Skeletal muscle satellite cell (primary cell): ENCODE results near the gene RPUSD1.
"Not testable (repeated sequence)": the region's sequence is repeated elsewhere in the genome, so short reads cannot be mapped to it uniquely, and the experiment has no call there.

Experiments used
- H3K27me3 ChIP-seq: 2 replicates; pipeline ENCODE4 v1.7.0; 2013; ENCODE audit warnings: low read length; ENCODE audit not compliant: control insufficient read depth, insufficient read depth
- H3K36me3 ChIP-seq: 2 replicates; pipeline ENCODE4 v1.7.0; 2013; ENCODE audit warnings: mild to moderate bottlenecking, control low read depth, low read length; ENCODE audit not compliant: insufficient read depth
- H3K4me1 ChIP-seq: 2 replicates; pipeline ENCODE4 v1.7.0; 2013; ENCODE audit warnings: low read length; ENCODE audit not compliant: control insufficient read depth, insufficient read depth
- H3K4me2 ChIP-seq: 2 replicates; pipeline ENCODE4 v1.7.0; 2013; ENCODE audit warnings: mild to moderate bottlenecking, low read length
- H3K4me3 ChIP-seq: 2 replicates; pipeline ENCODE4 v1.7.0; 2013; ENCODE audit warnings: low read length
- H3K9ac ChIP-seq: 2 replicates; pipeline ENCODE4 v1.7.0; 2013; ENCODE audit warnings: mild to moderate bottlenecking, low read depth, low read length, moderate library complexity
- H3K9me3 ChIP-seq: replicated peaks from 2 replicates; pipeline ENCODE4 v1.7.0; 2013; ENCODE audit warnings: mild to moderate bottlenecking, control low read depth, low read length

Gene RPUSD1

DNA sequence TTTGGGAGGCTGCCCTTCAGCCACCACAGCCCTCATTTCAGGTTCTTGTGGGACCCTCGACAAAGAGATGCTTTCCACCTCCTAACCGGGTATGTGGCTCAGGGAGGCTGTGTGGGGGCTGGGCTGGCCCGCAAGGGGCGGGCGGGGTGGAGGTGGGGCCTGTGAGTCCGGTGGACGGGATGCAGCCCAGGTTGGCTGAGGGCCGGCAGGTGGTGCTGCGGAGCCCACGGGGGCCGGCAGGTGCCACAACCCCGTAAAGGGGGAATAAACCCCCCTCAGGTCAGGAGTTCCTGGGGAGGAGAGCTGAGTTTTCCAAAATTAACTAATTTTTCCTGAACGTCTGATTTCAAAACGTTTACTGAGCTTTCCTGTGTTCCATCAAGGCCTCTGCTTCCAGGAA lies 42.4 kb downstream of the RPUSD1 start:
- H3K9me3 ChIP-seq, result no peaks in the 10 kb centered on the region
- no peak overlapping the region for H3K9ac ChIP-seq
- H3K4me2 ChIP-seq, result no peak overlapping the region
- no peak overlapping the region for H3K4me3 ChIP-seq
- peaks cover 4% of the 10 kb centered on the region for H3K4me1 ChIP-seq
- H3K36me3 ChIP-seq, result no peaks in the 10 kb centered on the region
- H3K27me3 ChIP-seq, result peaks cover 4% of the 10 kb centered on the region

- peaks cover 11% of the 10 kb centered on the region for H3K4me1 ChIP-seq
- H3K9ac ChIP-seq, result no peak overlapping the region
- H3K9me3 ChIP-seq, result no peaks in the 10 kb centered on the region
- no peaks in the 10 kb centered on the region for H3K36me3 ChIP-seq
- no peak overlapping the region for H3K4me2 ChIP-seq
- H3K4me3 ChIP-seq, result no peak overlapping the region
- H3K27me3 ChIP-seq, result no peaks in the 10 kb centered on the region
These were observed 44.2 kb downstream of the RPUSD1 start for GRCh38 chr16:743794-744500.

DNA sequence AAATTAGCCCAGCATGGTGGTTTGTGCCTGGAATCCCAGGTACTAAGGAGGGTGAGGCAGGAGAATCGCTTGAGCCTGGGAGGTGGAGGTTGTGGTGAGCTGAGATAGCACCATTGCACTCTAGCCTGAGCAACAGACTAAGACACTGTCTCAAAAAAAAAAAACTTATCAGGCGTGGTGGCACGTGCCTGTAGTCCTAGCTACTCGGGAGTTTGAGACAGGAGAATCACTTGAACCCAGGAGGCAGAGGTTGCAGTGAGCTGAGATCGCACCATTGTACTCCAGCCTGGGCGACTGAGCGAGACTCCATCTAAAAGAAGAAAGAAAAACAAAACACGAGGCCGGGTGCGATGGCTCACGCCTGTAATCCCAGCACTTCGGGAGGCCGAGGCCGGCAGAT lies 45.3 kb downstream of the RPUSD1 start:
- peaks cover 11% of the 10 kb centered on the region for H3K4me1 ChIP-seq
- not testable (repeated sequence) for H3K9me3 ChIP-seq, H3K36me3 ChIP-seq, H3K27me3 ChIP-seq, H3K9ac ChIP-seq, H3K4me3 ChIP-seq, H3K4me2 ChIP-seq

DNA sequence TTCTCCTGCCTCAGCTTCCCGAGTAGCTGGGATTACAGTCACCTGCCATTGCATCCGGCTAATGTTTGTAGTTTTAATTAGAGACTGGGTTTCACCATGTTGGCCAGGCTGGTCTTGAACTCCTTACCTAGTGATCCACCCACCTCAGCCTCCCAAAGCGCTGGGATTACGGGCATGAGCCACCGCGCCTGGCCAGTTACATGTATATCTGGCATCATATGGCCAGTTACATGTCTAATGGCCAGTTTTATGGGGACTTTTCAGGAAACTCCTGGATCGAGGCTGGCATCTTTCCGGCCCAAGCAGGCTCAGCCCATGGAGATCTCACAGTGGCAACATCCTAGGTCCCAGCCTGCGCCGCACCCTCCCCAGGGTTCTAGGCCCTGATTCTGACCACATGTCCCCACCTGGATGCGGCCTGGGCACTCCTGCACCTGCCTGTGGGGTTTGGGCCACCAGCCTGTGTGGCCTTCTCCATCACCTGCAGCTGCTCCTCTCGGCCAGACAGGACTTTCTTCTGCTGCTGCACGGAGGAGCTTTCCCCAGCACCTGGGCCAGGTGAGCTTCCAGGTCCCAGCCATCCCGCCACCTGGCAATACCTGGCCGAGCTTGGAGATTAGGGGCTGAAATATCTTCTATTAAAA lies 46.1 kb downstream of the RPUSD1 start:
- Histone ChIP-seq H3K9me3 (no peaks in the 10 kb centered on the region), H3K4me1 (peaks cover 11% of the 10 kb centered on the region), H3K4me2 (no peak overlapping the region), H3K9ac (no peak overlapping the region), H3K4me3 (no peak overlapping the region), H3K36me3 (peaks cover 9% of the 10 kb centered on the region), H3K27me3 (no peaks in the 10 kb centered on the region)

- H3K36me3 ChIP-seq, result peaks cover 15% of the 10 kb centered on the region
- H3K4me1 ChIP-seq, result peaks cover 11% of the 10 kb centered on the region
- H3K9ac ChIP-seq, result peak within 1 kb of the TSS; percentile 96
- H3K27me3 ChIP-seq, result no peaks in the 10 kb centered on the region
- peak within 1 kb of the TSS; percentile 91 for H3K4me2 ChIP-seq
- H3K4me3 ChIP-seq, result peak within 1 kb of the TSS; percentile 98
- H3K9me3 ChIP-seq, result no peaks in the 10 kb centered on the region
These were observed 47.2 kb downstream of the RPUSD1 start, which contains the start of gene CIAO3 for GRCh38 chr16:740764-741505. Gene CIAO3, minus strand, starts transcription at chr16:740997. Its CDS starts 12 bp downstream, at chr16:740985.

DNA sequence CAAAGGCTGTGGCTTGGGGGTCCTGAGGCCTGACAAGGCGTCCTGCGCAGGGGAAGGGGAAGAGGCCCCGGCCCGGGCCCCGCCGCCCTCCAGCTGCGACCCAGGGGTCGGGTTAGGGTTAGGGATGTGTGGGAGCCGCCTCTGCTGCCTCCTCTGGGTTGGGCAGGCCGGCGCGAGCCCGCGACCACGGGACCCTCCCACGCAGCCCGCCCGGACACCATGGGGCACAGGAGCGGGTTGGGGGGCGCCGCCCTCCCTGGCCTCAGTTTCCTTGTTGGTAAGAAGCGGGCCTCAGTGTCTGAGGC lies 47.8 kb downstream of the RPUSD1 start:
- Histone ChIP-seq H3K4me1 (peaks cover 11% of the 10 kb centered on the region), H3K9ac (peak overlapping the region; percentile 96), H3K27me3 (no peaks in the 10 kb centered on the region), H3K4me2 (peak overlapping the region; percentile 91), H3K9me3 (no peaks in the 10 kb centered on the region), H3K36me3 (peaks cover 15% of the 10 kb centered on the region), H3K4me3 (peak overlapping the region; percentile 98)

DNA sequence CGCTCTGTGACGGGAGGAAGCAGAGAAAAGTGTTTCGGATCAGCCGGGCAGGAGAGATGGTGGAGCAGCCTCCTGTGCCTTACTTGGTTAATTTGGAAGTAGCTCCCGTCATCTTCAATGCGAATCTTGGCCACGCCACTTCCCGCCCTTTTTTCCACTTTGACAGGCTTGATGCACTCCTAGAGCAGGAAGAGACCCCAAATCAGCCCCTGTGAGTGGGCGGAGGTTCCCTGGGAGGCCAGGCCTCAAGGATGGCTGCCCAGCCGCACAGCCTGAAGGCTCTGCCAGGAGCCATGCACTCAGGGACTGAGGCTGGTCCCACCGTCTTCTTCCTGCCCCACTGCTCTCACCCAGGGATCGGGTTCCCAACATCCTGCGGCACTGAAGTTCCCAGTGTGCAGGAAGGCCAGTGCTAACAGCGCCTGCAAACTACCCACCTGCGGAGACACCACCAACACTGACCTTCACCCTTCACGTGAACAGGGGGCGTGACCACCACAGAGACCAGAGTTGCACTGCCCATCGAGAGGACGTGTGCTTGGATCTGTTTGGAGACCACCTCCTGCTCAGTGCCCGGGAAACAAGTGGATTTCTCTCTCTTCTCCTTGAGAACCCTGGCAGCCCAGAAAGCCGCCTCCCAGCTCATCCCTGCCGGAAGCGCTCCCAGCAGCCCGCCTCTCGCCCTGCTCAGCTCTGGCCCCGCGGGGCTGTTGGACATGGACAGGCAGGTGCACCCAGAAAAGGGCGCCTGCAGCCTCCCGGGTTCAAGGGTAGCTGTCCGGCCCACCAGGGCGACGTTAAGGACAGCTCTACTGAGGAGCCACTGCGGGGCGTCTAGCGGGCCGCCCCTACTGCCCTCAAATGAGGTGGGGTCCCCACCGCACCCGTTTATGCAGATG lies 48.4 kb downstream of the RPUSD1 start:
- Histone ChIP-seq H3K36me3 (peaks cover 15% of the 10 kb centered on the region), H3K27me3 (no peaks in the 10 kb centered on the region), H3K4me2 (peak overlapping the region; percentile 91), H3K4me1 (peaks cover 11% of the 10 kb centered on the region), H3K9ac (peak overlapping the region; percentile 96), H3K4me3 (peak overlapping the region; percentile 98), H3K9me3 (no peaks in the 10 kb centered on the region)

GRCh38 chr16:736936-737481 lies 51.2 kb downstream of the RPUSD1 start:
- Histone ChIP-seq H3K4me2 (no peak overlapping the region), H3K27me3 (no peaks in the 10 kb centered on the region), H3K4me3 (no peak overlapping the region), H3K9me3 (no peaks in the 10 kb centered on the region), H3K36me3 (peaks cover 31% of the 10 kb centered on the region), H3K4me1 (peaks cover 11% of the 10 kb centered on the region), H3K9ac (no peak overlapping the region)

- no peaks in the 10 kb centered on the region for H3K9me3 ChIP-seq
- no peaks in the 10 kb centered on the region for H3K27me3 ChIP-seq
- H3K36me3 ChIP-seq, result peaks cover 31% of the 10 kb centered on the region
- H3K4me1 ChIP-seq, result peaks cover 7% of the 10 kb centered on the region
- no peak overlapping the region for H3K4me2 ChIP-seq
- no peak overlapping the region for H3K9ac ChIP-seq
- no peak overlapping the region for H3K4me3 ChIP-seq
These were observed 52.2 kb downstream of the RPUSD1 start for GRCh38 chr16:735982-736453.

DNA sequence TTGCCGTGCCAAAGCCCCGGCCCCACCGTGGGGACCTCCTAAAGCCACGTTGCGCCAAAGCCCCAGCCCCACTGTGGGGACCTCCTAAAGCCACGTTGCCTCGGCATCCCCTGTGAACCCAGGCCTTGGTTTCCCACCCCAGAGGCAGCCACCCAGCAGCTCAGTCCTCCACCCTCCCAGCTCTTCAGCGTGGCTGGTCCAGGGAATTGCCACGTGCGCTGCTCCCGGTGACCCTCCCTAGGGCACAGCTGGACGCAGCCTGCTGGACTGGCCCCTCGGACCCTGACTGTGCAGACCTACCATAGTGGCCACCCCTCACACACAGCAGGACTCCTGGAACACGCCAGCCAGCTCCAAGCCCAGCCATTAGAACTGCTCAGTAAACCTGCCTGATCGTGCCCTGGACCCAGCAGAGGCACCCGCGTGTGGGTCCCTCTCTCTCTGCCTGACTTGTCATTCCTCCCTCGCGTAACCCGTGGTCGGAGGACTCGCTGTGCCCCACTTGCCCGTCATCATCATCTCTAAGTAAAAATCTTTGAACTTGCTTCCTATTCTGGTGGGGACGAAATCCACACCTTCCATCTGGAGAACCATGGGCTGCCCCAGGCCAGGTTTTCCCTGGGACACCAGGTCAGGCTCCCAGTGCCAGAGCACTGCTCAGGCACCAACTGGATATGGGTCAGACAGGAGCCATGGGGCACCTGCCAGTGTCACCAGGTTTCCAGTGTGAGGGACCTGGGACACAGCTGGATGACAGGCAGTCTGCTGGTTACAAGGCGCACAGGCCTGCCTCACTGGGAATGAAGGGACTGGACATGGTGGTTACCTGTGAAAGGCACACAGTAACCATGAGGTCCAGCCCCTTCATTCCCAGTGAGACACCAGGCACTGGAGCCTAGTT lies 53.0 kb downstream of the RPUSD1 start:
- no peak overlapping the region for H3K9ac ChIP-seq

More for the DNA sequence above, 53.0 kb downstream of the RPUSD1 start:
- Histone ChIP-seq H3K4me2 (no peak overlapping the region), H3K4me3 (no peak overlapping the region), H3K4me1 (peaks cover 7% of the 10 kb centered on the region), H3K36me3 (peaks cover 31% of the 10 kb centered on the region), H3K27me3 (no peaks in the 10 kb centered on the region), H3K9me3 (no peaks in the 10 kb centered on the region)
